ENCODE results near the gene HBZ.
"Not testable (repeated sequence)": the region's sequence is repeated elsewhere in the genome, so short reads cannot be mapped to it uniquely, and the experiment has no call there.

DNA sequence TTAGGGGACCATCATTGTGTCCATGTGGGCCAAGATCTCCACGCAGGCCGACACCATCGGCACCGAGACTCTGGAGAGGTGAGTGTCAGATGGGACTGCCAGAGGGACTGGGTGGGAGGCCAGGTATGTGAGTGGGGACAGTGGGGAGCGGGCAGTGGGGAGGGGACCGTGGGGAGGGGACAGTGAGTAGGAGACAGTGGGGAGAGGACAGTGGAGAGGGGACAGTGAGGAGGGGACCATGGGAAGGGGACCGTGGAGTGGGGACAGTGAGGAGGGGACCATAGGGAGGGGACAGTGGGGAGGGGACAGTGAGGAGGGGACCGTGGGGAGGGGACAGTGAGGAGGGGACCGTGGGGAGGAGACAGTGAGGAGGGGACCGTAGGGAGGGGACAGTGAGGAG, 10.7 kb downstream of the HBZ start:
- TF ChIP-seq, protein P1, sequence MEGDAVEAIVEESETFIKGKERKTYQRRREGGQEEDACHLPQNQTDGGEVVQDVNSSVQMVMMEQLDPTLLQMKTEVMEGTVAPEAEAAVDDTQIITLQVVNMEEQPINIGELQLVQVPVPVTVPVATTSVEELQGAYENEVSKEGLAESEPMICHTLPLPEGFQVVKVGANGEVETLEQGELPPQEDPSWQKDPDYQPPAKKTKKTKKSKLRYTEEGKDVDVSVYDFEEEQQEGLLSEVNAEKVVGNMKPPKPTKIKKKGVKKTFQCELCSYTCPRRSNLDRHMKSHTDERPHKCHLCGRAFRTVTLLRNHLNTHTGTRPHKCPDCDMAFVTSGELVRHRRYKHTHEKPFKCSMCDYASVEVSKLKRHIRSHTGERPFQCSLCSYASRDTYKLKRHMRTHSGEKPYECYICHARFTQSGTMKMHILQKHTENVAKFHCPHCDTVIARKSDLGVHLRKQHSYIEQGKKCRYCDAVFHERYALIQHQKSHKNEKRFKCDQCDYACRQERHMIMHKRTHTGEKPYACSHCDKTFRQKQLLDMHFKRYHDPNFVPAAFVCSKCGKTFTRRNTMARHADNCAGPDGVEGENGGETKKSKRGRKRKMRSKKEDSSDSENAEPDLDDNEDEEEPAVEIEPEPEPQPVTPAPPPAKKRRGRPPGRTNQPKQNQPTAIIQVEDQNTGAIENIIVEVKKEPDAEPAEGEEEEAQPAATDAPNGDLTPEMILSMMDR (IDR thresholded peaks at IDR 0.05; ENCODE audit: borderline replicate concordance, extremely low read depth, low read length, poor library complexity, severe bottlenecking): not testable (repeated sequence)
- not testable (repeated sequence) for TF ChIP-seq EZH2 (IDR thresholded peaks at IDR 0.05; ENCODE audit: borderline replicate concordance, low read depth, low read length, severe bottlenecking)
